Stimulated activated CD4-positive, alpha-beta T cell treated with anti-CD3 and anti-CD28 coated beads, Interleukin-15, amount 100 ng/mL, for 24 hours (primary cell): ENCODE data around the gene ZNF428.
"Not testable (repeated sequence)": the region's sequence is repeated elsewhere in the genome, so short reads cannot be mapped to it uniquely, and the experiment has no call there.

ENCODE experiments used
- DNase-seq: peaks from one replicate; pipeline ENCODE4 v3.0.0-alpha.2; 2020

ZNF428 gene

DNA sequence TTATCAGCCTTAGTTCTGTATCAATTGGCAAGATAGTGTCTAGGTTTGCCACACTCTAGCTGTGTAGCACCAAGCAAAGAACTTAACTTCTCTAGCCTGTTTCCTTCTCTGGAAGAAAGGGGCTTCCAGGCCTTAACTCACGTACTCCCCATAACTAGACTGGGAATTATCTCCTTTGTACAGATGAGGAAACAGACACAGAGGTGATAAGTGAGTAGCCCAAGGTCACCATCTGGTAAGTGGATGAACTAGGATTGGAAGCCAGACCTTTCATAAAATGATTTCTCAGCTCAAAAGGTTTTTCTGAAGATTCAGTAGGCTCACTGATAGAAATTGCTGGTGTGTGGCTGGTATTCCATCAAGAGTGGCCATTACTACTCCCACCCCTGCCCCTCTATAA lies 3.1 kb downstream of the ZNF428 start:
- no peak for DNase-seq

DNA sequence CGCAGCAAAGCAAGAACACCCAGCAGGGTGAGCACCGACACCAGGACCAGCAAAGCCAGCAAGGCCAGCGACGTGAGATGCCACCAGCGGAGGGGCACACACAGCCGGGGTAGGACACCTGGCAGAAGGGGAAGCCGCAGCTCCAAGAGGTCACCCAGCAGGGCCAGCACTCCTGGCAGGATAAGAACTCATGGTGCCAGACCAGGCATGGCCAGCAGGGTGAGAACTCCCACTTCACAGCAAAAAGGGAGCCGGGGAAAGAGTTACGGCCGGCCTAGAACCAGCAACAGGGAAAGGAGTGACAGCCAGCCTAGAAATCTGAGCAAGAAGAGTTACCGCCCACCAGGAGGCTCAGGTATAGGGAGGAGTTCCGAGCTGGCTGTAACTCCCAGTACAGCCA lies 7.1 kb downstream of the ZNF428 start:
- DNase-seq: no peak

DNA sequence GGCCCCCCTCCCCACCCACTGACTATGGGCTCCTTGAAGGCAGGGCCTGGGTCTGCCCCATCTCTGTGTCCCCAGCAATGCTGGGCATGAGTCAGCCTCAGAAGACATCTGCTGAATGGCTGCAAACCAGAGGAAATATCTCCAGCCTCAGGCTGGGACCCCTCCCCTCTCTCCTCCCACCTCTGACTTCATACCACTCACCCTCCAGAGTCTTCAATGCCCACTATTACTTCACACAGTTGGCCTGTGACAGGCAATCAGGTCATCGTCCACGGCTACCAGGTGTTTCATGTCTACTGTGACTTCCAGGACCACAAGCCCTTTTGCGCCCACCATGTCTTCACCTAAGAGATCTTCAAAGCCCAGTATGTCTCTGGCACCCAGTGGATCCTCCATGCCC lies 7.6 kb downstream of the ZNF428 start, which contains the start of gene SRRM5:
Gene SRRM5 (plus strand): TSS at position 301 of the 400 bp plus-strand sequence. CDS start 34 bp downstream, at position 335.
- DNase-seq: no peak

DNA sequence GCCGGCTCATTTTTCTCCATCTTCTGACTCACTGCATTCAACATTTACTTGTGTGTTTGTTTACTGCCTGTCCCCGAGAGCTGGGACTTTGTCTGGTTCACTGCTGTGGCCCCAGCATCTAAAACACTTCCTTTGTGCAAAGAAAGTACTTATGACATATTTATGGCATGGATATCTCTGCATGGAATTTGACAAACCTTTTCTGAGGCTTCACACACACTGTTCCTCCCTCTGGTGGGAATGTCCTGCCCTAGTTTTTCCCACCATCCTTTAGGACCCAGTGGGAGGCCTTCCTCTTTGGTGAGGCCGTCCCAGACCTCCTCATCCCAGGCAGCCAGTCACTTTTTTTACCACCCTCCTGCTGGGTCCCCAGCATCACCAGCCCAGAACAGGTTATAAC lies 8.9 kb downstream of the ZNF428 start:
- no peak for DNase-seq

DNA sequence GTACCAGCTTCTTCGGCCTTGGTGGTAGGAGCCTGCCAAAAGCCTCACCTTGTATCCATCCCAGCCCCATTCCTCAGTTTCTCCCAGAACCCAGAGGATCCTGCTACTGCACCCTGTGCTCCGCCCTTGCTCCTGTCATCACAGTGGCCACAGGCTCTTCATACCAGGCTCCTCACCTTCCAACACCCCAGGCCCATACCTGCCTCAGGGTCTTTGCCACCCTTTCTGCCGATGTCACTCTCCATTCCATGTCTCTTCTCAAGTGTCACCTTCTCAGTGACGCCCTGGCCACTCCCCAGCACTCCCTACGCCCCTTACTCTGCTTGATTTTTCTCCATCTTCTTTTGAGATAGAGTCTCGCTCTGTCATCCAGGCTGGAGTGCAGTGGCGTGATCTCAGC lies 9.6 kb downstream of the ZNF428 start:
- DNase-seq: no peak

DNA sequence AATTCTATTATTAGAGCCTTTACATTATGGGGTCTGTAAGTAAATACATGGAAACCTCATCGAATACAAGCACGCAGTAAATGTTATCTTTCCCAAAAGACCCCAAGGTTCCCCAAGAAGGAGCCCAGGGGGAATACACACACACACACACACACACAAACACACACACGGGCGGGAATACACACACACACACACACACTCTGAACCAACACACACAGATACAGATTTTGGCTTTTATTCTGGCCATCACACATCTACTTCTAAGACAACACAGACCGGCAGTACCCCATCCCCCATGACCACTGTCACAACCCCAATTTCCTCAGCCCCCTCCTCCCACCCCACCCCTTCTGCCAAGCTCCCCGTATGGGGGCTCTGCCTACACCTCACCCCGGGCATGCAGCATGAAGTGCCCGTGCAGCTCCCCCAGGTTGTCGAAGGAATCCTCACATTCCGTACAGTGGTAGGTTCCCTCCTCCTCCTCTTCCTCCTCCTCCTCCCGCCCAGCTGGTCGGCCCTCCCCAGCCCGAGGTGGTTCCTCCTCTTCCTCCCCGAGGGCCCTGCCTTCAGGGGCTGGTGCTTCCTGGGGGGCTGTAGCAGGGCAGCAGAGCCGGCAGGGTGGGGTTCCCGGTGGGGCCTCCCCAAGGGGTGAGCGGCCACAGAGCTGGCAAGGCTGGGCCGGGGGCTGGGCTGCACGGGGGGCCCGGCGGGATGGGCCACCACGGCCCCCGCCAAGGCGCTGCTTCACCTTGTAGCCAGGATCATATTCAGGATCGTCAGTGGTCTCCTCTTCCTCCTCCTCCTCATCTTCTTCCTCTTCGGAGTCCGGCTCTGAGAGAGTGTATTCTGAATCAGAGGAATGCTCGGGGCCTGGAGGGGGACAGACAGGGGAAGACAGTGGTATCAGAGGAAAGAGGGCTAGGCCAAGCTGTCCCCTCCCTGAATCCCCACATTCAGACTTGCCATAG lies 11.9 kb downstream of the ZNF428 start:
- DNase-seq: no peak

DNA sequence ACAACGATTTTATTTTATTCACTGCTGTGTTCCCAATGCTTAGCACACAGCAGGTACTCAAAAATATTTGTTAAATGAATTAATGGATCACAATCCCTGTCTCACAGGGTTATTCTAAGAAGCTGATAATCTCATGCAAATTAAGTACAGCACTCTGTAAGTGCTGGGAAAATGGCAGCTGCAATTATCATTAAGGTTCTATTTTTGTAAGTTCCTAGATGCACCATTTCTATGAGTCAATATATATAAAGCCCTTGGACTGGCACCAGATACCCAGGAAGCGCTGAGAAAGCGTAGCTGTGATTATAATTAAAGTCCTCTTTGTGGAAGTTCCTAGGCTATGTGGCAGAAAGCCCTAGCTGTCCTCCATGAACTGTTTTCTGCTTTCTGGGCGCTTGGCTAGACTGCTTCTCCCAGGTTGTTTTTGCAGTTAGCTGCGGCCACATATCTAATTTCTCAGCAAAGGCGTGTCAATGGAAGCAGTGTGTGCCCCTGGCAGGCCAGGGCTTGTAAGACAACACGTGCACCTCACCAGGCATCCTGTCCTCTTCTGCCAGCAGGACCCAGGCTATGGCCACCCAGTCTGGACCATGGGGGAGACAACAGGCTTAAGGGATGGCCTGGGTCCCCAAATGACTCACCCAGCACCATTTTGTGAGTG lies 12.7 kb downstream of the ZNF428 start:
- no peak for DNase-seq

DNA sequence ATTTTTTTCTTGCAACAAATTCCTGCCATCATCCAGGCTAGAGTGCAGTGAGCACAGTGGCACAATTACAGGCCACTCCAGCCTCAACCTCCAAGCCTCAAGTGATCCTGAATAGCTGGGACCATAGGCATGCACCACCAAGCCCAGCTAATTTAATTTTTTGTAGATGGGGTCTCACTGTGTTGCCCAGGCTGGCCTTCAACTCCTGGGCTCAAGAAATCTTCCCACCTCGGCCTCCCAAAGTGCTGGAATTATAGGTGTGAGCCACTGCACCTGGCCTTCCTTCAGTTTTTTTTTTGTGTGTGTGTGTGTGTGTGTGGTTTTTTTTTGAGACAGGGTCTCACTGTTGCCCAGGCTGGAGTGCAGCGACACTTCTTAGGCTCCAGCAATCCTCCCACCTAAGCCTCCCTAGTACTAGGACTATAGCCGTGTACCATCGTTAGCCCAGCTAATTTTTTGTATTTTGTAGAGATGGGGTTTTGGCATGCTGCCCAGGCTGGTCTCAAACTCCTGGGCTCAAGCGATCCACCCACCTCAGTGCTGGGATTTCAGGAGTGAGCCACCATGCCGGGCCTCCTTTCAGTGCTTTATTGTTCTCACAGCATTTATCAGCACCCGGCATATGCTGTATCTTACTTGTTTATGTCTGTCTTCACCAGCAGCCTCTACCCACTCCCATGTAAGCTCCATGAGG lies 13.4 kb downstream of the ZNF428 start:
- no peak for DNase-seq

DNA sequence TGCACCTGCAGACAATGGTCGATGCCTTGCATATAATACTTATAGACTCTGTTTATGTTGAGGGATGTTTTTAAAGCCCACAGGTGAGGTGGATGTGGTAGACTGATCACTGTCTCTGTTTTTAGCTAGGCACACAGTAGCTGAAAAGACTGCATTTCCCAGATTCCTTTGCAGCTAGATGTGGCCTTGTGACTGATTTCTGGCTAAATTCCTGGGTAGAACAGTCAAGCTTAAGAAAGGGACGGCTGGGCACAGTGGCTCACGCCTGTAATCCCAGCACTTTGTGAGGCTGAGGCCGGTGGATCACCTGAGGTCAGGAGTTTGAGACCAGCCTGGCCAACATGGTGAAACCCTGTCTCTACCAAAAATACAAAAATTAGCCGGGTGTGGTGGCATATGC lies 19.1 kb downstream of the ZNF428 start:
- DNase-seq: not testable (repeated sequence)

DNA sequence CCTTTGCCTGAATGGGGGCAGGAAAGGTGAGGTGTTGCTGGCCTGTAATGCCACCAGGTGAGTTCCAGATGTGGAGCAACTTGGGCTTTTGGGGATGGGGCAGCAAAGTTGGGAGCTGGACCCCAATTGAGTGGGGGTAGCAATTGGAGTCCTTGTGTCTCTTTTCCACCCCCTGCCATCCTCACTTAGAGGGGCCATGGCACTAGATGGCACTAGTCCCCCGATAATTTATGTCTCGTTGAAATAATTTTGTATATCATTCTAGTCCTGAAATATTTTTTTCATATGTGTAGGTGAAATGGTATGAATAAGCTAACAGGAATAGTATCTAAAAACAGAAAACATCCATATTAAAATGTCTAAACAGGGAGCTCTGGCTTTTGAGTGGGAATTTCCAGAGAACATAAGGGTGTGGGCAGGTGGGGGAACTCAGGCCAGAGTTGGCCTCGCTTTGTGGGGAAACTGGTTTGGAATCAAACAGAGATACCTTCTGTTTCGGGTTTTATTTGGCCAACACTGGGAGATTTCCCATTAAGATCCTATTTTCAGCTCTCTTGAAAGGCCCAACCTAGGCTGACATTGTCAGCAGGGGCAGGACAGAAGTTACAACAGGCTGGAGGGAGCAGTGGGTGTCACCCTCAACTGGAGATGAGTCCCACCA lies 19.7 kb downstream of the ZNF428 start:
- no peak for DNase-seq

DNA sequence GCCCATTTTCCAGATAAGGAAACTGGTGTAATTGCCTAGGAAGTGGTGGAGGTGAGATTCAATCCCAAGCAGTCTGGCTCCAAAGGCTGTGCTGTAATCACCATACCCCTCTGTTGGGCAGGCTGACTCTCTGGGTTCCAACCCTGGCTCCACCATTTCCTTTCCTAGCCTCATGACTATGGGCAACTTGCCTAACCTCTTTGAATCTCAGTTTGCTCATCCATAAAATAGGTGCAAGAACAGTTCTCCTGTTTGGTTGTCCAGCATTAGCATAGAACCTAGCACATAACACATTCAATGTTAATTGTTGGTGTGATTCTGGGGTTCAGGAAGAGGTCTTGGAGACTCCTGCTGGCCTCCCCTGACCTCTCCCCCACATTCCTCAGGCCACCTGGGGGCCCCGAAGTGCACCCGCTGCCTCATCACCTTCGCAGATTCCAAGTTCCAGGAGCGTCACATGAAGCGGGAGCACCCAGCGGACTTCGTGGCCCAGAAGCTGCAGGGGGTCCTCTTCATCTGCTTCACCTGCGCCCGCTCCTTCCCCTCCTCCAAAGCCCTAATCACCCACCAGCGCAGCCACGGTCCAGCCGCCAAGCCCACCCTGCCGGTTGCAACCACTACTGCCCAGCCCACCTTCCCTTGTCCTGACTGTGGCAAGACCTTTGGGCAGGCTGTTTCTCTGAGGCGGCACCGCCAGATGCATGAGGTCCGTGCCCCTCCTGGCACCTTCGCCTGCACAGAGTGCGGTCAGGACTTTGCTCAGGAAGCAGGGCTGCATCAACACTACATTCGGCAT lies 20.8 kb downstream of the ZNF428 start:
- DNase-seq: no peak

DNA sequence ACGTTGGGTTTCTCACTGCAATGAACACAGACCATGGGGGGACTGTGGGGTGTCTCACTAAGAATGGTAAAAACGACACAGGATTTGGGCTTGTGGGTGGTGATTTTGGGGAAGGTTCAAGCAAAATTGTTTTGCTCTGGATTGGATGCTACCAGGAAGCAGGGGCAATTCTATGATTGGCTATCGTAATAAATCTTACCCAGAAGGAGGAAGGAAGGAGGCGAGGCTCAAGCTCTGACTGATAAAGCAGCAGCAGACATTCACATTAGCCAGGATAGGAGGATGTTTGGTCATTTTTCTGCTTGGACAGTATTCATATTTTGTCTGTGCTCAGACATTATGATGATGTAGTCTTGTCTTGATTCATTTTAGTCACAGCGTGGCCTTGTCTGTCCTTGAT lies 21.6 kb downstream of the ZNF428 start:
- DNase-seq: no peak

DNA sequence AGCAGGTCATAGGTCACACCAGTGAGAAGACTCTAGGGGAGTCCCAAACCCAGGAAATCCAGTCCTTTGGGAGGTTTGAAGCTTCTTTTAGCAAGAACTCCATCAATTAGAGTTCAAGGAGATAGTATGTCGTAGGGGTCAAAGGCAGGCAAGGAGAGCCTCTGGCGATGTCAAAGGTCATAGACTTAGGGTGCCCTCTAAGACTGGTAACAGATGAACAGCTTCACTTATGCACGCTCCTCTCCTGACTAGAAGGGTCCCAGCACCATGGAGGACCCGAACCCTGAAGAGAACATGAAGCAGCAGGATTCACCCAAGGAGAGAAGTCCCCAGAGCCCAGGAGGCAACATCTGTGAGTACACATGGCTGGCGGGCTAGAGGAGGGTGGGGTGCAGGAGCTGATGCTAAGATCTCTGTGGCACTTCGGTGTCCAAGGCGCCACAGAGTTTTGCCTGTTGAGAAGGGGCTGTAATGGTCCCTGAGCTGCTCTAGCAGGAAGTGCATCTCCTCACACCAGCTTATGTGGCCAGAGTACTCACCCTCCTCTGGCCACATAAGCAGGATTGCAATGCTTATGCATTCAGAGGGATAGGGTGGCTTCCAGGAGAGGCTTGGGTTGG lies 22.5 kb downstream of the ZNF428 start:
- no peak for DNase-seq

DNA sequence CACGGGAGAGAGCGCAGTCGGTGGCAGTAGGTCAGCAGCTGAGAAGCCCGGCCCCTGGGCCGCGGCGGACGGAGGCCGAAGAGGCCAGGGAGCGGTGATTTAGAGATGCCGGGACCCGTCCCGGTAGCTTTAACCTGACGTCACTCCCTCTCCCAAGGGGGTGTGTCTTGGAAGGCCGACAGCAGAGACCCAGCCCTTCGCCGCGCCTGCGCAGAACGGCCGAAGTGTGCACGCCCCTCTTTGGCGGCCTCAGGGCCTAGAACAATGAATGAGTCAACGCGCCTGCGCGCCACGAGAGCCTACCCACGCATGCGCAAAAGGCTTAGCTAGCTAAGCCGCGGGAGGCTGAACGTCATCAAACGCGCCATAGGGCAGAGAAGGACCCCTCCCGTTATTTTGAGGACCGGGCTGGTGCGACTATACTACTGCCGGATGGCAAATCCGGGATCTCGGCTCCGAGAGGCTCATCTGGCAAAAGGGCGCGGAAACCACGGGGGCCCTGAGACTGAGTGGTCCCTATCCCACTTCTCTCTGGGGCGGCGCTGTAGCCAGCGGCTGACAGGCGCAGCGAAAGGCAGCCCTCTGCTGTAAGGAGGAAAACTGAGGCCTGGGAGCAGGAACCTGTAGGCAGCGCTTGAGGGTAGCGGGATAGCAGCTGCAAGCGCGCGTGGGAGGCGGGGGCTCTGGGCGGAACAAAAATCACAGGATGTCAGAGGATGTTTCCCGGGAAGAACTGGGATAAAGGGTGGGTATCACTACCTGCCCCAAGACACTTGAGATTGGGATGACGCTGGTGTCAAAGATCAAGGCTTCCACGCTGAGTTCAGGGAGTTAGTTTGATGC lies 23.2 kb downstream of the ZNF428 start, which contains the start of the genes IRGQ and ZNF576:
Gene IRGQ (minus strand): TSS at position 136 of the 843 bp plus-strand sequence. CDS start 796 bp downstream, outside the sequence.
Gene ZNF576 (plus strand): TSS at position 597 of the 843 bp plus-strand sequence. CDS start 514 bp downstream, outside the sequence.
- DNase-seq: peak; percentile 100

DNA sequence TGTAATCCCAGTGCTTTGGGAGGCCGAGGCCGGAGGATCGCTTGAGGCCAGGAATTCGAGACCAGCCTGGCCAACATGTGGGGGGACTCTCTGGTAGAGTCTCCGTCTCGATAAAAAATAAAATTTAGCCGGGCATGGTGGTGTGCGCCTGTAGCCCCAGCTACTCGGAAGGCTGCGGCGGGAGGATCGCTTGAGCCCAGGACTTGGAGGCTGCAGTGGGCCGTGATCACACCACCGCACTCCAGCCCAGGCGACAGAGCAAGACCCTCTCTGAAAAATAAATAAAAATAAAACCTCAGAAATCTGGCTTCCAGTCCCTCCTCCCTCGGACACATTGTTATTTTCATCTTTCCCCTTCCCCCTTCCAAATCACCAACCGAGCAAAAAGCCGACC lies 23.8 kb downstream of the ZNF428 start:
- DNase-seq: peak; percentile 28

DNA sequence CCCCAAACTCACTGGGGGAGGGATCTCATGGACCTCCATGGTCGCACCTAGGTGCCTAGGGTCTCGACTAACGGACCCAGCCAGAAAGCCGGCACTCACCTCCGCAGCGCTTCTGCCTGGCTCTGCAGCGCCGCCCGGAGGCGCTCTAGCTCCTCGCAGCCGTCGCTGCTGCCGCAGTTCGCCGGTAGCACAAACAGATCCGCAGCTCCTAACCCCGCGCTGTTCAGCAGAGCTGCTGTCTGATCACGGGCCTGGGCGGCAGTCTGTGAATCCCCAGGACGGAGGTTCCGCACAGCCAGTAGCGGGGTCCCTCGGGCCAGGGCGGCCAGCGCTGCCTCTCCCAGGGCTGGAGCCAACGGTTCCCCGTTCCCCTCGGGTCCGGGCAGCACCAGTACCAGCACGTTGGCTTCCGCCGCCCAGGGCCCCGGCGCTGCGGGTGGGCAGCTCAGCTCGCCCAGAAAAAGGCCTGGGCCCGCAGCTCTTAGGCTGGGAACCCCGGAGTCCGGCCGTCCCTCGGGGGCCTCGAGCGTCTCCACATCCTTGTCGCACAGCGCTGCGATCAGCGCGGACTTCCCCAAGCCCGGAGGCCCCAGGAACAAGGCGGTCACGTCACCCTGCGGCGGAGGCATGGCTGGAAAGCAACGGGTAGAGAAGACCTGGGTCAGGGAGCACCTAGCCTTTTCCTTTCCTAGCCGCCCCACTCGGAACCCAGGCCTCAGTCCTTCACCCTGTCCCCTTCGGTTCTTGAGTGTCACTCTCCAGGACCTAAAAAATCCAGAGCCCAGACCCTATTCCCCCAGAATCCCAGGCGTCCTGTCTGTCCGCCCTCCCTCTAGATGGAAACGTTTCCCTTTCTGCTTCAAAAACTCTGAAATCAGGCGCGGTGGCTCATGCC lies 24.5 kb downstream of the ZNF428 start:
- DNase-seq: peak; percentile 79

DNA sequence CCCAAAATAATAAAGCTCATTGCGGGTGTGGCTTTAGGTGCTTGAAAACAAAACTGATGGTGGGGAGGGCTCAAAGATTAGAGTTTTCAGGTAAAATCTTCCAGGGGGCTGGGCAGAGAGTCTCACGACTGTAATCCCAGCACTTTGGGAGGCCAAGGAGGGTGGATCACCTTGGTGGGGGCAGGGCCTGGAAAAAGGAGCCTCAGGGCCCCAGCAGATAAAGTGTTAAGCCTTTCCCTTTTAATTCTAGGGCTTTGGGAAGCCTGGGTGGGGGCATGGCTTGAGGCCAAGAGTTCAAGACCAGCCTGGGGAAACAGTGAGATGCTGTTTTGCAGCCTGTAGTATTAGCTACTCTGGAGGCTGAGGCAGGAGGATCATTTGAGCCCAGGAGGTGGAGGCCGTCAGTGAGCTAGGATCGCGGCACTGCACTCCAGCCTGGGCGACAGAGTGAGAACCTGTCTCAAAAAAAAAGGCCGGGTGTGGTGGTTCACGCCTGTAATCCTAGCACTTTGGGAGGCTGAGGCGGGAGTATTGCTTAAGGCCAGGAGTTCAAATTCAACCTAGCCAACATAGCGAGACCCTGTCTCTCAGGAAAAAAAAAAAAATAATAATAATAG lies 25.2 kb downstream of the ZNF428 start:
- no peak for DNase-seq

DNA sequence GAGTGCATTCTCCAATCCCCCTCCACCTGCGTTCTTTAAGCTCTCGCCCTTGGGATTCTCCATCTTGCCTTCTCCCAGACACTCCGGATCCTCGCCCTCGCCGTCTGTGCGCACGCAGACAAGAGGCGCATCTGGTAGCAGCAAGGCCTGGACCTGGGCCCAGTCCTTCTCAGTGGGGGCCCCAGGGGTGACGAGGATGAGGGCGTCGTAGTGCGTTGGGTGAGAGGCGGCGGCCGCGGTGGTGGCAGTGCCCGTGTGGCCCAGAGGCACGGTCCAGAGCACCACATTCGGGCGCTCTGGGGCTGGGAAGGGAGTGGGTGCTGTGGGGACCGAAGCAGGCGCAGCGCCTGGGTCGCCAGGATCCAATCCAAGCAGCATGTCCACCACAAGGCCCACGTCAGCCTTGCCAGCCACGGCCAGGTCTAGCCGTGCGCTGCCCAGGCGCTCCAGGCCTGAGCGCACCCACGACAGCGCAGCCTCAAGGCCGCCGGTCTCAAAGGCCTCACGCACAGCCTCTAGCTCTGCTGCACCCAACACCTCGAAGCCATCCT lies 26.6 kb downstream of the ZNF428 start:
- no peak for DNase-seq
